Measurements from ENCODE around the gene CFAP65. TPM values are rescaled to one million over a fixed set of nuclear protein-coding genes. Genes with fewer than 3 reads are reported as not detected.

Gene CFAP65
- total RNA-seq, 1 experiment from 2014 or later: 0.52 TPM

GRCh38 chr2:218995561-218995960 is 45.8 kb downstream of the CFAP65 start:
- Histone ChIP-seq H3K4me3 (replicated peaks in 1 of 2; ENCODE audit: low read depth in 1 of 2, low read length in 2 of 2) (peak overlapping the region in 1 of 2 experiments; percentile 57; a peak in 1 of 4 replicates), H4K20me1 (ENCODE audit: insufficient read depth) (no peaks in the 10 kb centered on the region), H3K4me2 (ENCODE audit: low read length) (peak overlapping the region; percentile 89), H3K9me3 (ENCODE audit: control insufficient read depth in 1 of 2, insufficient read depth in 1 of 2, low read depth in 1 of 2, low read length in 2 of 2) (no peaks in the 10 kb centered on the region), H3K9me2 (ENCODE audit: insufficient read depth) (no peaks in the 10 kb centered on the region), H3K9ac (ENCODE audit: low read length) (no peak overlapping the region), H3K27ac (ENCODE audit: low read depth, low read length) (no peak overlapping the region), H3K4me1 (ENCODE audit: control insufficient read depth in 1 of 2, insufficient read depth in 2 of 2, low read length in 2 of 2) (peaks cover 0 to 23% of the 10 kb centered on the region in 2 experiments; a peak in 3 of 4 replicates), H3K27me3 (ENCODE audit: insufficient read depth, low read length) (no peaks in the 10 kb centered on the region), H2AFZ (ENCODE audit: low read depth, low read length, poor library complexity, severe bottlenecking) (peak overlapping the region; percentile 61), H3K79me2 (ENCODE audit: insufficient read depth, low read length) (no peaks in the 10 kb centered on the region), H3K36me3 (ENCODE audit: control insufficient read depth in 1 of 2, insufficient read depth in 2 of 2, low read length in 2 of 2) (no peaks in the 10 kb centered on the region)
- no peak for TF ChIP-seq SP1 (IDR thresholded peaks at IDR 0.05; ENCODE audit: low read depth)
- TF ChIP-seq ZNF274 (IDR thresholded peaks at IDR 0.05; ENCODE audit: low read depth, low read length): no peak
- no peak for TF ChIP-seq MAX (IDR thresholded peaks at IDR 0.05)
- no peak for TF ChIP-seq TCF7L2 (IDR thresholded peaks at IDR 0.05; ENCODE audit: borderline replicate concordance, extremely low read depth, insufficient read depth, insufficient read length)
- CTCF ChIA-PET: interaction anchor here (0.9 to 2.8 kb wide), 6 partner anchors 15 to 159 kb away, joined by 3 to 17 read pairs (median 6); no protein-coding TSS in a partner anchor
- POLR2A ChIA-PET: no interaction called here
- no peak for DNase-seq (ENCODE audit: low read depth, low spot score)
- peak; percentile 26; the same call in 1 of the 2 replicates for ATAC-seq
- RAD21 ChIA-PET (ENCODE audit: low non-redundant PET in 1 of 2, low total read pairs in 2 of 2, uncharacterized antibody in 2 of 2, unreplicated experiment in 2 of 2): interaction anchor here in 1 of 2 experiments (1.0 kb wide), 1 partner anchor 159 kb away, joined by 3 read pairs; no protein-coding TSS in a partner anchor
- intact Hi-C loops (cut with micrococcal nuclease): no loop called here
- no TSS peak for BruUV-seq (replicated peaks)

- Histone ChIP-seq H4K20me1 (ENCODE audit: insufficient read depth) (no peaks in the 10 kb centered on the region), H3K79me2 (ENCODE audit: insufficient read depth, low read length) (no peaks in the 10 kb centered on the region), H3K9me3 (ENCODE audit: control insufficient read depth in 1 of 2, insufficient read depth in 1 of 2, low read depth in 1 of 2, low read length in 2 of 2) (no peaks in the 10 kb centered on the region), H3K36me3 (ENCODE audit: control insufficient read depth in 1 of 2, insufficient read depth in 2 of 2, low read length in 2 of 2) (no peaks in the 10 kb centered on the region), H3K9ac (ENCODE audit: low read length) (no peak within 1 kb of the TSS), H3K27ac (ENCODE audit: low read depth, low read length) (no peak within 1 kb of the TSS), H3K4me2 (ENCODE audit: low read length) (no peak within 1 kb of the TSS), H3K4me1 (ENCODE audit: control insufficient read depth in 1 of 2, insufficient read depth in 2 of 2, low read length in 2 of 2) (peaks cover 0 to 16% of the 10 kb centered on the region in 2 experiments; a peak in 3 of 4 replicates), H3K9me2 (ENCODE audit: insufficient read depth) (no peaks in the 10 kb centered on the region), H3K27me3 (ENCODE audit: insufficient read depth, low read length) (no peaks in the 10 kb centered on the region), H2AFZ (ENCODE audit: low read depth, low read length, poor library complexity, severe bottlenecking) (no peak within 1 kb of the TSS), H3K4me3 (replicated peaks in 1 of 2; ENCODE audit: low read depth in 1 of 2, low read length in 2 of 2) (no peak within 1 kb of the TSS)
- DNase-seq (ENCODE audit: low read depth, low spot score) (no peak), ATAC-seq (no peak)
- CTCF ChIA-PET: interaction anchor here (0.6 to 2.8 kb wide), 2 partner anchors 27 to 161 kb away, joined by 5 to 17 read pairs; no protein-coding TSS in a partner anchor
- POLR2A ChIA-PET: no interaction called here
- RAD21 ChIA-PET (ENCODE audit: low non-redundant PET in 1 of 2, low total read pairs in 2 of 2, uncharacterized antibody in 2 of 2, unreplicated experiment in 2 of 2): no interaction called here
- intact Hi-C loops (cut with micrococcal nuclease): no loop called here
- BruUV-seq (replicated peaks): no TSS peak
- TF ChIP-seq REST (IDR thresholded peaks at IDR 0.05; ENCODE audit: low read depth): no peak
- no peak for TF ChIP-seq ATF3 (IDR thresholded peaks at IDR 0.05)
- TF ChIP-seq SP1 (IDR thresholded peaks at IDR 0.05; ENCODE audit: low read depth): no peak
- TF ChIP-seq SIN3A (IDR thresholded peaks at IDR 0.05; ENCODE audit: low read depth): no peak
- TF ChIP-seq ZNF274 (IDR thresholded peaks at IDR 0.05; ENCODE audit: low read depth, low read length): no peak
- no peak for TF ChIP-seq FOSL1 (IDR thresholded peaks at IDR 0.05; ENCODE audit: low read depth)
- TF ChIP-seq EZH2 (IDR thresholded peaks at IDR 0.05): no peak
- TF ChIP-seq TCF7L2 (IDR thresholded peaks at IDR 0.05; ENCODE audit: borderline replicate concordance, extremely low read depth, insufficient read depth, insufficient read length): no peak
- TF ChIP-seq EGR1 (IDR thresholded peaks at IDR 0.05; ENCODE audit: low read depth): no peak
- no peak for TF ChIP-seq JUND (IDR thresholded peaks at IDR 0.05)
- no peak for TF ChIP-seq ZFX (IDR thresholded peaks at IDR 0.05)
- no peak for TF ChIP-seq CBX3 (IDR thresholded peaks at IDR 0.05; ENCODE audit: low read depth)
- TF ChIP-seq SRF (IDR thresholded peaks at IDR 0.05; ENCODE audit: low read depth): no peak
Measured at GRCh38 chr2:218993345-218994315, 47.7 kb downstream of the CFAP65 start, which contains the start of gene CRYBA2. Gene CRYBA2 (minus strand): TSS chr2:218993422. CDS start chr2:218993176, 246 bp downstream.
